ENCODE results near the gene FANCI.

DNA sequence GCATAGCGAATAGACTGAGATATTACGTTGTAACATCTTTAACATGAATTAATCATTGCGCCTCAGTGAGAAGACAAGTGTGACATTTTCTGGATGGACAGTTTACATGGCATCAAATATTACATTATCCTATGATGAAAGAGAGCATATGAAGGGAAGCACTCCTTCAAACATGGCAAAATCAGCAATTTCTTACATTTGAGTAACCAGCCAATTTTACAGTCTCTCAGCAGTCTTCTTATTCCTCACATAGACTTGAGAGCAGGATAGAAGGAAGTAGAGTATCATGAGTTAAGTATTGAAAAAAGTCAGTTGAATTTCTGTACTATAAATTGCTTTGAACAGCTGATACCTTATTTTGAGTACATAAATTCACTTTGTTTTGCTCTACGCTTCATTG lies 38.9 kb downstream of the FANCI start:
- TF ChIP-seq, protein P1, sequence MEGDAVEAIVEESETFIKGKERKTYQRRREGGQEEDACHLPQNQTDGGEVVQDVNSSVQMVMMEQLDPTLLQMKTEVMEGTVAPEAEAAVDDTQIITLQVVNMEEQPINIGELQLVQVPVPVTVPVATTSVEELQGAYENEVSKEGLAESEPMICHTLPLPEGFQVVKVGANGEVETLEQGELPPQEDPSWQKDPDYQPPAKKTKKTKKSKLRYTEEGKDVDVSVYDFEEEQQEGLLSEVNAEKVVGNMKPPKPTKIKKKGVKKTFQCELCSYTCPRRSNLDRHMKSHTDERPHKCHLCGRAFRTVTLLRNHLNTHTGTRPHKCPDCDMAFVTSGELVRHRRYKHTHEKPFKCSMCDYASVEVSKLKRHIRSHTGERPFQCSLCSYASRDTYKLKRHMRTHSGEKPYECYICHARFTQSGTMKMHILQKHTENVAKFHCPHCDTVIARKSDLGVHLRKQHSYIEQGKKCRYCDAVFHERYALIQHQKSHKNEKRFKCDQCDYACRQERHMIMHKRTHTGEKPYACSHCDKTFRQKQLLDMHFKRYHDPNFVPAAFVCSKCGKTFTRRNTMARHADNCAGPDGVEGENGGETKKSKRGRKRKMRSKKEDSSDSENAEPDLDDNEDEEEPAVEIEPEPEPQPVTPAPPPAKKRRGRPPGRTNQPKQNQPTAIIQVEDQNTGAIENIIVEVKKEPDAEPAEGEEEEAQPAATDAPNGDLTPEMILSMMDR (conservative IDR thresholded peaks at IDR 0.05) = no peak
- no peak for TF ChIP-seq ZFX (IDR thresholded peaks at IDR 0.05)
